Type B pancreatic cell (in vitro differentiated cells): ENCODE results near the gene BCAS3. TPM values are rescaled to one million over a fixed set of nuclear protein-coding genes. Genes with fewer than 3 reads are reported as not detected.

ENCODE experiments used
- DNase-seq: peaks from one replicate; pipeline ENCODE4 v3.0.0; 2021; ENCODE audit warnings: mixed read lengths; ENCODE audit not compliant: unreplicated experiment; ENCODE audit errors: extremely low spot score
- H3K27ac Mint-ChIP-seq: 2 replicates; pipeline ENCODE4 v1.8.0; 2021; ENCODE audit warnings: mild to moderate bottlenecking, mixed read lengths
- H3K27me3 Mint-ChIP-seq: 2 replicates; pipeline ENCODE4 v1.8.0; 2021; ENCODE audit warnings: mixed read lengths
- H3K36me3 Mint-ChIP-seq: 2 replicates; pipeline ENCODE4 v1.8.0; 2021; ENCODE audit warnings: mixed read lengths
- H3K4me1 Mint-ChIP-seq: one replicate; pipeline ENCODE4 v1.8.0; 2021; ENCODE audit warnings: mixed read lengths; ENCODE audit not compliant: unreplicated experiment
- H3K4me3 Mint-ChIP-seq: 2 replicates; pipeline ENCODE4 v1.8.0; 2021; ENCODE audit warnings: mild to moderate bottlenecking, mixed read lengths
- H3K9me3 Mint-ChIP-seq: 2 replicates; pipeline ENCODE4 v1.8.0; 2021; ENCODE audit warnings: mixed read lengths
- CTCF ChIP-seq: fragments of 200-600 bp; sonication (generic); conservative IDR thresholded peaks from 2 replicates; pipeline ENCODE4 v1.5.0; 2021; ENCODE audit warnings: antibody characterized with exemption, mild to moderate bottlenecking
- total RNA-seq: library from RNA; stranded (reverse); gene quantifications from 2 replicates; pipeline ENCODE4 v1.2.1, GENCODE V29; 2021; ENCODE audit warnings: low replicate concordance

The BCAS3 gene
- total RNA-seq, 1 donor from 2014 or later, result 23.0 TPM

- H3K4me3 Mint-ChIP-seq, result no peak overlapping the region
- no peak overlapping the region for H3K27ac Mint-ChIP-seq
- DNase-seq, result no peak
- no peak for TF ChIP-seq CTCF
- H3K9me3 Mint-ChIP-seq, result no peaks in the 10 kb centered on the region
- H3K36me3 Mint-ChIP-seq, result peaks cover 8% of the 10 kb centered on the region
- H3K4me1 Mint-ChIP-seq, result peaks cover 8% of the 10 kb centered on the region
- no peaks in the 10 kb centered on the region for H3K27me3 Mint-ChIP-seq
These were observed 398.3 kb downstream of the BCAS3 start for GRCh38 chr17:61075988-61076387.

GRCh38 chr17:61076621-61077031 lies 399.0 kb downstream of the BCAS3 start:
- H3K9me3 Mint-ChIP-seq, result no peaks in the 10 kb centered on the region
- no peak for DNase-seq
- no peak for TF ChIP-seq CTCF
- H3K27ac Mint-ChIP-seq, result no peak overlapping the region
- H3K36me3 Mint-ChIP-seq, result peaks cover 8% of the 10 kb centered on the region
- no peaks in the 10 kb centered on the region for H3K27me3 Mint-ChIP-seq
- H3K4me1 Mint-ChIP-seq, result peaks cover 8% of the 10 kb centered on the region
- no peak overlapping the region for H3K4me3 Mint-ChIP-seq

- no peak for TF ChIP-seq CTCF
- peaks cover 5% of the 10 kb centered on the region for H3K4me1 Mint-ChIP-seq
- H3K9me3 Mint-ChIP-seq, result no peaks in the 10 kb centered on the region
- H3K27ac Mint-ChIP-seq, result no peak overlapping the region
- no peak overlapping the region for H3K4me3 Mint-ChIP-seq
- H3K27me3 Mint-ChIP-seq, result no peaks in the 10 kb centered on the region
- DNase-seq, result no peak
- peaks cover 11% of the 10 kb centered on the region for H3K36me3 Mint-ChIP-seq
These were observed 404.3 kb downstream of the BCAS3 start for GRCh38 chr17:61081959-61082358.

- Mint-ChIP-seq H3K4me3 (no peak overlapping the region), H3K4me1 (peaks cover 5% of the 10 kb centered on the region), H3K27me3 (no peaks in the 10 kb centered on the region), H3K36me3 (peaks cover 14% of the 10 kb centered on the region), H3K9me3 (peaks cover 3% of the 10 kb centered on the region), H3K27ac (no peak overlapping the region)
- DNase-seq, result no peak
- TF ChIP-seq CTCF, result no peak
These were observed 406.6 kb downstream of the BCAS3 start for GRCh38 chr17:61084260-61084659.

GRCh38 chr17:61087024-61087423 lies 409.4 kb downstream of the BCAS3 start:
- Mint-ChIP-seq H3K4me1 (peaks cover 5% of the 10 kb centered on the region), H3K27me3 (no peaks in the 10 kb centered on the region), H3K27ac (no peak overlapping the region), H3K36me3 (peaks cover 15% of the 10 kb centered on the region), H3K4me3 (no peak overlapping the region), H3K9me3 (peaks cover 10% of the 10 kb centered on the region)
- DNase-seq, result no peak
- TF ChIP-seq CTCF, result no peak

GRCh38 chr17:61088556-61088955 lies 410.9 kb downstream of the BCAS3 start:
- H3K27ac Mint-ChIP-seq, result no peak overlapping the region
- peaks cover 5% of the 10 kb centered on the region for H3K4me1 Mint-ChIP-seq
- no peak for TF ChIP-seq CTCF
- peaks cover 19% of the 10 kb centered on the region for H3K36me3 Mint-ChIP-seq
- H3K9me3 Mint-ChIP-seq, result peaks cover 14% of the 10 kb centered on the region
- no peaks in the 10 kb centered on the region for H3K27me3 Mint-ChIP-seq
- no peak for DNase-seq
- H3K4me3 Mint-ChIP-seq, result no peak overlapping the region
